ENCODE measurements around the gene MAFF.
"Not testable (repeated sequence)": the region's sequence is repeated elsewhere in the genome, so short reads cannot be mapped to it uniquely, and the experiment has no call there.

The MAFF gene

GRCh38 chr22:38177571-38177925 is 24.2 kb upstream of the MAFF start:
- not testable (repeated sequence) for ATAC-seq, DNase-seq

DNA sequence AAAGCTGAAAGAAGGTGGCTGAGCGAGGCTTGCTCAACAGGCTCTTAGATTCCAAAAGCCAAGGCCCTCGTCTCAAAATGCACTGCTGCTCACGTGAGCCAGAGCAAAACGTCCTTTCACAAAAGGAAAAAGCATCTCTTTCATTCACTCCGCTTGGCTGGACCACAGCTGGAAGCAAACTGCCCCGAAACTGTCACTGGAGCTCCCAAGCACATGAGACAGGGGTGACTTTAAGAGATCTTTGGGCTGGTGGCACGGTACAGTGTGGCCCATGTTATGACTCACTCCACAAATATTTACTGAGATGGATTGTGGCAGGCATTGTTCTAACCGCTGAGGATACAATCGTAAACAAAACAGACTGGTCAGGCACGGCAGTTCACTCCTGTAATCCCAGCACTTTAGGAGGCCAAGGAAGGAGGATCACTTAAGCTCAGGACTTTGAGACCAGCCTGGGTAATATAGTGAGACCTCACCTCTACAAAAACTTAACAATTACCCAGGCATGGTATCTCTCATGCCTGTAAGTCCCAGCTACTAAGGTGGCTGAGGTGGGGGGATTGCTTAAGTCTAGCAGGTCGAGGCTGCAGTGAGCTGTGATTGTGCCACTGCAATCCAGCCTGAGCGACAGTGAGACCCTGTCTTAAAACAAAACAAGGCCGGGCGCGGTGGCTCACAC is 23.7 kb upstream of the MAFF start:
- no peak for DNase-seq
- no peak for ATAC-seq

GRCh38 chr22:38178605-38178937 is 23.2 kb upstream of the MAFF start:
- DNase-seq, ATAC-seq: not testable (repeated sequence)

- ATAC-seq (no peak), DNase-seq (peak; percentile 35)
These were observed 20.8 kb upstream of the MAFF start for GRCh38 chr22:38180841-38181452.

GRCh38 chr22:38181453-38182200 is 20.2 kb upstream of the MAFF start, which contains the start of gene PLA2G6:
PLA2G6 (minus strand) TSS chr22:38181830; CDS start chr22:38169426, 12,404 bp downstream.
- ATAC-seq: peak; percentile 95
- DNase-seq: peak; percentile 99

DNA sequence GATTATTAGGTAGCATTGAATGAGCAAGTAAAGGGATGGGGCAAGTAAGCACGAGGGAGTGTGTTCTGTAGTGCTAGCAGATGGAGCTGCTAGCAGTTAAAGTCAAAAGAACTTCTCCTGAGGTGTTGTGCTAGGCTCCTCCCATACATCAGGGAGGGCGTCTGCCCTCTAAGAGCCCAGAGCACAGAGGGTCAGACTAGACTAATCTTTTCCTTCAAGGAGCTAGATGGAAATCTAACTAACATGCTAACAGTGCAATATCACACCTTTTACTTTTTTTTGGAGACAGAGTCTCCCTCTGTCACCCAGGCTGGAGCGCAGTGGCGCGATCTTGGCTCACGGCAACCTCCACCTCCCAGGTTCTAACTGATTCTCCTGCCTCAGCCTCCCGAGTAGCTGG is 17.0 kb upstream of the MAFF start:
- DNase-seq (no peak), ATAC-seq (no peak)

DNA sequence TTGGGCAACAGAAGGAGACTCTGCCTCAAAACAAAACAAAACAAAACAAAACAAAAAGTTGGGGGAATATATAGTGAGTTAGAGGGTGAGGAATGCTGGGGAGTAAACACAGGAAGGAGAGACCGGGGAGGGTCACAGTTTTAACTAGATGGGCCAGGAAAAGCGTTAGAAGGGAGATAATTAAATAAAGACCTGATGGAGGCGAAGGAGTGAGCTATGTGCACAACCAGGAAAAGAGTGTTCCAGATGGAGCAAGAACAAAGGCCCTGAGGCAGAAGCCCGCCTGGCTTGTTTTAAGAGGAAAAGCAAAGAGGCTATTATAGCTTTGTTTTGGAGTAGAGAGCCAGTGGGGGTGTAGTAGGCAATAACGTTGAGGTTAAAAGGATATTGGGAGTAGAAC is 15.4 kb upstream of the MAFF start:
- DNase-seq: no peak
- ATAC-seq: no peak

GRCh38 chr22:38187413-38188212 is 14.2 kb upstream of the MAFF start:
- no peak for ATAC-seq
- no peak for DNase-seq

DNA sequence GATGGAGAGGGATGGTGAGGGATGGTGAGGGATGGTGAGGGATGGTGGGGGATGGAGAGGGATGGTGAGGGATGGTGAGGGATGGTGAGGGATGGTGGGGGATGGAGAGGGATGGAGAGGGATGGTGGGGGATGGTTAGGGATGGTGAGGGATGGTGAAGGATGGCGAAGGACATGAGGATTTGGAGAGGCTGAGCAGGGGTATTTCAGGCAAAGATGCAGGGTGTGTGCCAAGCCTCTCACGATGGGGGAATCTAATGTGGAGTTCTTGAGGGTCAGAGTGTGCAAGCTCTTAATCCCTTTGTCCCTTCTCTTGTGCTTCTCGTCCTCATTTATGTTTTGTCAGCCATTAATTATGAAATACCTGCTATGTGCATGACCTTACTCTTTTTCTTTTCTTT is 12.7 kb upstream of the MAFF start:
- no peak for ATAC-seq

GRCh38 chr22:38190581-38190980 is 11.2 kb upstream of the MAFF start:
- DNase-seq (no peak), ATAC-seq (no peak)

More for the DNA sequence above, 12.7 kb upstream of the MAFF start:
- DNase-seq: no peak

DNA sequence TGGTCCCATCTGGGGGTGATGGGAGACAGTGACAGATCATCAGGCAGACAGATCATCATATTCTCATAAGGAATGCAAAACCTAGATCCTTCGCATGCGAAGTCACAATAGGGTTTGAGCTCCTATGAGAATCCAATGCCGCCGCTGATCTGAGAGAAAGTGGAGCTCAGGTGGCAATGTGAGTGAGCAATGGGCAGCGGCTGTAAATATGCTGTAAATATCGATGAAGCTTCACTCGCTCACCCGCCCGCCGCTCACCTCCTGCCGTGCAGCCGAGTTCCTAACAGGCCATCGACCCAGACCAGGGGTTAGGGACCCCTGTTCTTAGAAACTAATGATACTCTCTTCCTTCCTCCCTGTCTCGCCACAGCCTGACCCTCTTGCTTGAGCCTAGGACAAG is 10.7 kb upstream of the MAFF start:
- no peak for DNase-seq
- ATAC-seq: no peak

DNA sequence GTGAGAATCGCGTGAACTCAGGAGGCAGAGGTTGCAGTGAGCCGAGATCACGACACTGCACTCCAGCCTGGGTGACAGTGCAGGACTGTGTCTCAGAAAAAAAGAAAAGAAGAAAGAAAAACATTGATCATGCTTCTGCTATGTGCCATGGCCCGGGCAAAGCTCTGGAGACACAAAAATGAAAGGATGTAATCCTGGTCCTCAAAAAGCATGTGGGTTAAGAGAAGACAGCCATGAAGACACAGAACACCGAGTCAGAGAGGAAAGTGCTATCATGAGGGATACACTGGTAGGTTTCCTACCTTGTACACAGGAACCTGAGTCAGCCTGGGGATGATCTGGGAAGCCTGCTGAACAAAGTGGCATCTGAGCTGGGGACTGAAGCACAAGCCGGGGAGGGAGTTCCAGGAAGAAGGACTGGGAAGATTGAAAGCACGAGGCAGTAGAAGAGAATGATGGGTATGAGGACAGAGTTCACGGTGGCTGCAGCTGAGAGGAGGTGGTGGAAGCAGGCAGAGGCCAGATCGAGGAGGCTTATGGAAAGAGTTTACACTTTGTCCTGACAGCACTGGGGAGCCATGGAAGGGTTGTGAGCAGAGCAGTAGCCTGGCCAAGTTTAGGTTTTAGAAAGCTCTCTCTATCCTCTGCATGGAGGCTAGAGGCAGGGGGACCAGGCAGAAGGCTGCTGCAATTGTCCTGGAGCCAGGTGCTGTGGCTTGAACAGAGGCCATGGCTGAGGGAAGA is 9.9 kb upstream of the MAFF start:
- ATAC-seq: peak; percentile 12
- no peak for DNase-seq

GRCh38 chr22:38192475-38192863 is 9.3 kb upstream of the MAFF start:
- DNase-seq (no peak), ATAC-seq (no peak)

- ATAC-seq (no peak), DNase-seq (no peak)
These were observed 8.2 kb upstream of the MAFF start for GRCh38 chr22:38193580-38193979.

DNA sequence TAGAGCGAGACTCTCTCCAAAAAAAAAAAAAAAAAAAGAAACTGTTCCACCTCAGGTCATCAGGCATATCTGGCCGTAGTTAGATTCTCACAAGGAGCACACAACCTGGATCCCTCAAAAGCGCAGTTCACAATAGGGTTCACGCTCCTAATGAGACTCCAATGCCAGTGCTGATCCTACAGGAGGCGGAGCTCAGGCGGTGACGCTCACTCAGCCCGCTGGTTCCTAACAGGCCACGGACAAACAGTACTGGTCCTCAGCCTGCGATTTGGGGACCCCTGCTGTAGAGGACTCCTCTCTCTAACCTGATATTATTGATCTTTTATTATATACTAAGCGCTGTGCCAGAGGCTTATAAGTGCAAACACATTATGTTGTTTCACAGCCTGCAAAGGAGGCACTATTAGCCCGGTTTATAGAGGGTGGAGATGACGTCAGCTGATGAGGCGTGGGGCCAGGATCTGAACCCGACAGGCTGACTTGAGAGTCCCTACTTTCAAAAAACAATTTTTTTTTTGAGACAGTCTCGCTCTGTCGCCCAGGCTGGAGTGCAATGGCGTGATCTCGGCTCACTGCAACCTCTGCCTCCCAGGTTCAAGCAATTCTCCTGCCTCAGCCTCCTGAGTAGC is 4.9 kb upstream of the MAFF start:
- DNase-seq: no peak
- no peak for ATAC-seq

GRCh38 chr22:38199826-38200559 is 1.8 kb upstream of the MAFF start:
- DNase-seq (no peak), ATAC-seq (no peak)

DNA sequence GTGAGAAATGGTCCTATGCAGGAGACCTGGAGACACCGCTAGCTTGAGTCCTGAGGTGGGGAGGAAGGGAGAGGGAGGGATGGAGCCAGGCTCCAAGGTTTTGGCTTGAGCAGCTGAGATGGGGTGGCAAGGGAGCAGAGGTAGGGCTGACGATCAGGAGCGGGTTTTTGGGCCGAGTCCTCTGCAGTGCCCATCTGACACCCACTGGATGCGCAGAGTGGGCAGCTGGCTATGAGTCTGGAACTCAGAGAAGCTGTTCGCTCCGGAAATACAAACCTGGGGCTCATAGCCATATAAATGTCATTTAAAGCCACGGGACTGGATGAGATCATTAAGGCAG is 453 bp upstream of the MAFF start:
- no peak for DNase-seq
- no peak for ATAC-seq

DNA sequence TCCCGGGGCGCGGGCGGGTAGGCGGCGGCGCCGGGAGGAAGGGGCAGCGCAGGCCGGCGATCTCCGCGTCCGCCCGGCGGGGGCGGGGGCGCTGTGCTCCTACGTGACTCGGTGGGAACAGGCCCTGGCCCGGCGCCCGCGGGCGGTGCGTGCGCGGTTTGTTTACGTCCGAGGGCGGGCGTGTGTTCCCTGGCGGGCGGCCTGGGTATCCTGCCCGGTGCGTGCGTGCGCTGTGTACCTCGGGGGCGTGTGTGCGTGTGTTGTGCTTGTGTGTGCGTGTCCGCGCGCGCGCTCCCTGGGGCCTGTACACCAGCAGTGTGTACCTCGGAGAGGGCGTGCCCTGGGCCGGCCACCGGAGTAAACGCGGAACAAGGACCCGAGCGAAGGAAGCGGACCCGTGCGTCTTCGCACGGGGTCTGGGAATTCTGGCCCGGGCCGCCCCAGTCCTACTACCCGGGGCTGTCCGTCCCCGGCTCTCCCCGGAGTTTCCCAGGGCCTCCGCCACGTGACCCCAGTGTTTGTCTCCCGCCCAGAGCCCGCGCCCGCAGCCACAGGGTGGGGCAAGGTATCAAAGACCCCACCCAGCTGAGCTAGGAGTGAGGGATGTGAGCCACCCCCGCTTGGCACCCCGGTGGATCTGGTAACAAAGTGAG is 769 bp downstream of the MAFF start:
- peak; percentile 69 for DNase-seq

DNA sequence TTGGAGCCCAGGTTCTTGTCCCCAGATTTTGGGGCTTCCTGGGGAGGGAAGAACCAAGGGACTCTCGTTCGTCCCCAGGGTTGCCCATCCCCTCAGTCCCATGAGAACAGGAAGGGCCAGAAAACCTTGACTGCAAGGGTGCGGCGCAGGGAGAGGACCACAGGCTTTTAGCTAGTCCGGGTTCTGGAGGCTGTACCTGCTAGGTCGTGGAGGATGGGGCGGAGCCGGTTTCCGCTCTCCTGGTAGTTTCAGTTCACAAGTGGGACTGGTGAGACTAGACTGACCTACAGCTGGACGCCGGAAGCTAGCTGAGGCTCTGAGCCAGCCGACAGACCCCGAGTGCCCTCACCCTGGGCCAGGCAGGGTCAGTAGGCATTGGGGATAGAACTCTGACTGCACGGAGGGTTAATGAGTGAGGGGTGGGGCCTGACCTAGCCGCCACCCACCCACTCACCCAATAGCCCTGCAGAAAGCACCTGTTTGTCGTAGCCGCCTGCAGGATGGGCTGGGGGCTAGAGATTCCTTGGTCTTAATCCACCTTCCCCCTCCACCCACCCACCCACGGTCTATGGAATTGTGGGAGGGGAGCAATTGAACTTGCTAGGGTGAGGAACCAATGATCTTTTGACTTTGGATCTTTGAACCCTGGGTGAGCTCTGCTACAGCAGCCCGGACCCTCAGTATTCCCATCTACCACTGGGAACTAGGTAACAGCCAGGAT is 1.5 kb downstream of the MAFF start:
- DNase-seq: peak; percentile 48
- no peak for ATAC-seq

More for the DNA sequence above, 769 bp downstream of the MAFF start:
- ATAC-seq: peak; percentile 26
